Measurements from ENCODE around the gene GIGYF2.

GIGYF2 gene

DNA sequence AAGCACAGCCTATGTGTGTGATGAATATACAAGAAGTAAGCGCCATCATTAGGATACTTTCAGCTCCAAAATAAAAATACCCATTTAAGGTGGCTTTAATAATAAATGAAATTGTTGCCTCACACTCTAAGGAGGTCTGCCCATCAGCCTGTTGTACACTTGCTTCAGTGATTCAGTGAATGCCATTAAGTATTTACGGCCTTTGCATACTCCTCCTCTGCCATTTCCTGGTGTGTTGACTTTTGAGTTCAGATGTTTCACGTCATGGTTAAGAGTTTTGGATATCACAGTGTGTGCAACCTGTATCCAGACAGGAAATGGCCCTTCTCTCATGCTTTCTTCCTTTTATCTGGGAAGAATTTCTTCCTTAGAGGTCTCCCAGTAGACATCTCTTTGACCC lies 134.4 kb downstream of the GIGYF2 start:
- H3K27ac ChIP-seq: no peak overlapping the region
- TF ChIP-seq ZFX (IDR thresholded peaks at IDR 0.05): no peak
- TF ChIP-seq, protein P1, sequence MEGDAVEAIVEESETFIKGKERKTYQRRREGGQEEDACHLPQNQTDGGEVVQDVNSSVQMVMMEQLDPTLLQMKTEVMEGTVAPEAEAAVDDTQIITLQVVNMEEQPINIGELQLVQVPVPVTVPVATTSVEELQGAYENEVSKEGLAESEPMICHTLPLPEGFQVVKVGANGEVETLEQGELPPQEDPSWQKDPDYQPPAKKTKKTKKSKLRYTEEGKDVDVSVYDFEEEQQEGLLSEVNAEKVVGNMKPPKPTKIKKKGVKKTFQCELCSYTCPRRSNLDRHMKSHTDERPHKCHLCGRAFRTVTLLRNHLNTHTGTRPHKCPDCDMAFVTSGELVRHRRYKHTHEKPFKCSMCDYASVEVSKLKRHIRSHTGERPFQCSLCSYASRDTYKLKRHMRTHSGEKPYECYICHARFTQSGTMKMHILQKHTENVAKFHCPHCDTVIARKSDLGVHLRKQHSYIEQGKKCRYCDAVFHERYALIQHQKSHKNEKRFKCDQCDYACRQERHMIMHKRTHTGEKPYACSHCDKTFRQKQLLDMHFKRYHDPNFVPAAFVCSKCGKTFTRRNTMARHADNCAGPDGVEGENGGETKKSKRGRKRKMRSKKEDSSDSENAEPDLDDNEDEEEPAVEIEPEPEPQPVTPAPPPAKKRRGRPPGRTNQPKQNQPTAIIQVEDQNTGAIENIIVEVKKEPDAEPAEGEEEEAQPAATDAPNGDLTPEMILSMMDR (conservative IDR thresholded peaks at IDR 0.05): no peak

DNA sequence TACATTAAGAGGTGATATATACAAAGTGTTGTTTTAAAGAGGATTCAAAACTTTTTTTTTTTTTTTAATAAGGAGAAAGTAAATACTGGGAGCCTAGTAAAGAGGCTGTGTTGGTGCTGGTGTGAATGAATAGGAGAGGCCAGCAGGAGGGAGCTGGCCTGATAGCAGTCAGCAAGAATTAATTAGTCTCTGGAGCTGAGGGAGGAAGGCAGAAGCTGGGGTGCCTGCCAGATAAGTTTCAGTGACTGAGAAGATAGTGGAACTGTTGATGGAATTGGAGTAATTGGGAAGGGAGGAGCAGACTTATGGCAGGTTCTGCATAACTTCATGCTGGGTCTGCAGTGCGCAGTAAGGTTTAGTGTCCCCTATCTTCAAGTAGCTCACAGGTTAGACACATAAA lies 136.7 kb downstream of the GIGYF2 start:
- TF ChIP-seq, protein P1 (conservative IDR thresholded peaks at IDR 0.05): no peak
- no peak for TF ChIP-seq ZFX (IDR thresholded peaks at IDR 0.05)
- H3K27ac ChIP-seq: no peak overlapping the region

DNA sequence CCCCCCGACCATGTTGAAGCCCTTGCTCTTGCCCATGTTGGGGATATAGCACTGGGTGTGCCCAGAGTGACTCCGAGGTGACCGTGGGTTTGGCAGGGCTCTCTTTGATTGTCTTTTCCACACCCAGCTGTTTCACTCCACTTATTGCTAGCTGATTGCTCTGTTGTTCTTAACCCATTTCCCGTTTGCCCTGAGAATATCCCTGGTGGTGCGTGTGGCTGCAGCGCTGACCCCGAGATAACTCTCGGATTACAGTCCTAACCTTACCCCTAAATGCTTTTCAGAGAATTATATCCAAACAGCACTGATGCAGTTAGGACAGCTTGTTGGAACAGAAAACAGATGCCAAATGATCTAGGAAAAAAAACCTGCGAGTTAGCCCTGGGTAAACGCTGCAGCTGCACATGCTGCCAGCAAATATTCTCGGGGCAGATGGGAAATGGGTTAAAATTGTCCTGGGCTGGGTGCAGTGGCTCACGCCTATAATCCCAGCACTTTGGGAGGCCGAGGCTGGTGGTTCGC lies 138.6 kb downstream of the GIGYF2 start:
- H3K27ac ChIP-seq: no peak overlapping the region
- TF ChIP-seq, protein P1 (conservative IDR thresholded peaks at IDR 0.05): no peak
- no peak for TF ChIP-seq ZFX (IDR thresholded peaks at IDR 0.05)

DNA sequence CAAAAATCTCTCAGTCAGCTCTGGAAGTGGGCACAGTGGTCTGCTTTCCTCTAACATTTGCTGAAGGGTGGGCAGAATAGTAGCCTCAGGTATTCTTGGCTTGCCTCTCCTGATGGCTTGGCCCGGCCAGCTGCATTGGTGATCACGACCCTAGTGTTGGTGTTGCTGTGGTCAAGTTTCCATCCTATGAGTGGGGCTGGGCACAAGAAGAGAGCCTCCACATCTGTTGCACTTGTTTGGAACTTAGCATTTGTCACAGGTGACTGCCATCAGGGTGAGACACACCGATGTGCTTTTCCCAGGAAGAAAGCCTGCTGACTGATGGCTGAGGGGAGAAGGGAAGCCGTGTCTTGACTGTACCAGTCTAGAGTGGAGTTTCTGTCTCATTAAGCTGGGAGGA lies 139.8 kb downstream of the GIGYF2 start:
- TF ChIP-seq, protein P1 (conservative IDR thresholded peaks at IDR 0.05): no peak
- no peak for TF ChIP-seq ZFX (IDR thresholded peaks at IDR 0.05)
- H3K27ac ChIP-seq: no peak overlapping the region

DNA sequence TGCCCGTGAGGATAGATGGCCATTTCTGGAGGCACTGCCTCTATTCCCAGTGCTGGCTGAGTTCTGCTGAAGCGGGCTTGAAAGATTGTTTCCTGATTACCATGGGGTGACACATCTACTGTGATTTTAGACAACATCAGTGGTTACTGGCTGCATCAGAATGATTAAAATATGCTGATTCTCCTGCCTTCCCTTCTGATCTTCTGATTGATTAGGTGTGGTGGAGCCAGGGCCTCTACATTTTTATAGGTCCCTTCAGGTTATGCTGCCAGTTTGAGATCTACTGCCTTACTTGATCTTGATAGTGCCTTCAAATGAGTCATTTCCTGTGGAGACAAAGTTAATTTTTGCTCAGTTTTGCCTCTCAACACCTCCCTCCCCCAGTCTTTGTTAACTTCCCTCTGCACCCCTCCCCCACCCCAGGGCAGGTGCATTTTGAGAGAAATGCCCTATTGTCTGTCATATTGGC lies 141.3 kb downstream of the GIGYF2 start:
- TF ChIP-seq ZFX (IDR thresholded peaks at IDR 0.05): no peak
- TF ChIP-seq, protein P1 (conservative IDR thresholded peaks at IDR 0.05): no peak
- no peak overlapping the region for H3K27ac ChIP-seq

DNA sequence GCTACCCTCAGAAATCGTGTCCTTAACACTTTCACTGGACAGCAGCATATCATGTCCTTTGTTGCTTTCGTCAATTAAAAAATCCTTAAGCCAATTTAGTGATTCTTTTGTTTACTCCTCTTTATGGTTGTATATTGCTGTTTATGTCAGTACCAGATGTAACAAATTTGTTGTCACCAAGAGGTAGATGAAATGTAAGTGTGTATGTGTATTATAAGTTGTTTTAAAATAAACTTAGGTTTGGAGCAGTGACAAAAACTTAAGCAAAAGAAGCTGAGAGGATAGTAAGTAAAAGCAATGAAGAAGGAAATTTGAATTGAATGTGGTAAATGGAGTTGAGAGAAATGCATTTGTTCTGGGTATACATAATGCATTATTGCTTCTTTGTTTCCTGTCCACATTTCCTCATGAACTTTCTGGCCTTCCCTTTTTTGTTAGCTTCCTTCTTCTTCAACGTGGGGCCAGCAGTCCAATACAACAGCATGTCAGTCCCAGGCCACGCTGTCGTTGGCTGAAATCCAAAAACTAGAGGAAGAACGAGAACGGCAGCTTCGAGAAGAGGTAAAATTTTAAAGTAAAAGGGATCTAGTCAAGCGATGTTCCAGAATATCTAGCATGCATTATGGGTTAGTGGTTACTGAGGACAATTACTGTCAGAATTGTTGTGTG lies 142.4 kb downstream of the GIGYF2 start:
- no peak overlapping the region for H3K27ac ChIP-seq
- no peak for TF ChIP-seq ZFX (IDR thresholded peaks at IDR 0.05)
- TF ChIP-seq, protein P1 (conservative IDR thresholded peaks at IDR 0.05): no peak

DNA sequence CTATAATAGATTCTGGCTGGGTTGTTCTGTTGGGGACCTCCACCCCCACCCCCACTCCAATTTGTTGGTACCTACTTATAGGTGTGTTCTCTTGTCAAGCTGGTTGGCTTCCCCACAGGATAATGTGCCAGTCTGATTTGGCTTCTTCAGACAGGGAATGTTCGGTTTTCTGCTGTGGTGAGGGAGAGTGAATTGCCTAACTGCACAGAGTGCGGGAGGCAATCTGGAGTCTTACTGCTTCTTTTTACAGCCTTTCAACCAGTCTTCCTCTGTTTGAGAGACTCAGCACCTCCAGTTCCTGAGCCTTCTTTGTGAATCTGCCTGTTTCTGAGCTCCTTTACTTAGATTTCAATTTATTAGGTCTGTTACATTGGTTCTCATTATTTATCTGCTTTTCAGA lies 145.6 kb downstream of the GIGYF2 start:
- TF ChIP-seq, protein P1 (conservative IDR thresholded peaks at IDR 0.05): no peak
- TF ChIP-seq ZFX (IDR thresholded peaks at IDR 0.05): no peak
- H3K27ac ChIP-seq: no peak overlapping the region
